PFSK-1 (cell line): ENCODE results near the gene PRDM16.

Experiments
- FOXP2 ChIP-seq: optimal IDR thresholded peaks from 2 replicates; pipeline ENCODE3; 2011; ENCODE audit warnings: borderline replicate concordance, control low read depth, inconsistent platforms; ENCODE audit not compliant: insufficient read depth; ENCODE audit errors: extremely low read length, extremely low read depth
- POLR2AphosphoS5 ChIP-seq: IDR thresholded peaks from 2 replicates; pipeline ENCODE4 v1.6.1; 2012; ENCODE audit warnings: low read depth, mild to moderate bottlenecking, control low read depth, low read length, moderate library complexity
- SIN3A ChIP-seq: IDR thresholded peaks from 2 replicates; pipeline ENCODE4 v1.6.1; 2012; ENCODE audit warnings: mild to moderate bottlenecking, low read length, moderate library complexity, borderline replicate concordance; ENCODE audit not compliant: insufficient read depth
- TAF1 ChIP-seq: IDR thresholded peaks from 2 replicates; pipeline ENCODE4 v1.6.1; 2012; ENCODE audit warnings: low read length, control low read depth, borderline replicate concordance; ENCODE audit not compliant: insufficient read depth
- TF ChIP-seq, protein P1 (sequence below), 2 experiments: IDR thresholded peaks; 2 replicates each; pipeline versions ENCODE4 v1.6.1 to v1.8.0; 2011 to 2012; ENCODE audit warnings: low read depth in 2 of 2, low read length in 2 of 2, control low read depth in 1 of 2, inconsistent platforms in 1 of 2, mild to moderate bottlenecking in 1 of 2, moderate library complexity in 1 of 2; ENCODE audit not compliant: insufficient read depth in 1 of 2

Gene PRDM16

DNA sequence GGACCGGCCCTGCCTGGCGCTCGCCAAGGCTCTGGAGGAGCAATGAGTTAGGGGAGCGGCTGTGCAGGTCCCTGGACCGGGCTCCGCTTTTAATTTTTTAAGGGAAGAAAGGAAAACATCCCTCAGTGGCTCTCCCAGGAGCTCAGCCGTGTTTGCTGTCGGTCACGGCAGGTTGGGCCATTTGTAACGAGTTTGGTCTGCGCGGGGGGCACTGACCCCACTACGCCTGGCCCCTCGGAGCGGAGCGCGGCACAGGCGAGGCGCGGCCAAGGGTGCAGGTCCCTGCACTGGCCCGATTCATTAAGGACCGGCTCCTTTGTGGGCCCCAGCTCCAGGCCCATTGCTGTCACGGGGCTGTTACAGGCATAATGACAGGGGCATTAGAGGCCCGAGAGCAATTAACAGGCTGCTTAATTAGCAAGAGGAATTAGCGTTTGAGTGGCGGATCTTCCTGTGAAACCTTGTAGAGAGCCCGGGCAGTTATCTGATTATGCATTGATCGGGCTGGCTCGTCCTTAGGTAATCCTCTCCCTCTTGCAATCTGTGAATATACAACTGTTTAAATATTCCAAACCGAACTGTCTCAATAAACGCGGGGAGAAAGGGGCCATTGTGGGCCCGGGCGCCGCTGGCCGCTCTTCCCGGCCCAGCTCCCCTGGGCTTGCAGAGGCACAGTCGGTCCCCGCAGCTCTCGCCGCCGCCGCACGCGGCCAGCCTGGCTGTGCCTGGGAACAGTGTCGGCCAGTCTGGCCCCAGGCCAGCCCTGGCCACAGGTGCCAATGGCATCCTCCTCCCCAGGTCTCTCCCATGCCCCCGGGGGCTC lies 56.8 kb downstream of the PRDM16 start:
- TF ChIP-seq FOXP2 (no peak), SIN3A (no peak), POLR2AphosphoS5 (no peak), TAF1 (no peak)
- TF ChIP-seq, protein P1, sequence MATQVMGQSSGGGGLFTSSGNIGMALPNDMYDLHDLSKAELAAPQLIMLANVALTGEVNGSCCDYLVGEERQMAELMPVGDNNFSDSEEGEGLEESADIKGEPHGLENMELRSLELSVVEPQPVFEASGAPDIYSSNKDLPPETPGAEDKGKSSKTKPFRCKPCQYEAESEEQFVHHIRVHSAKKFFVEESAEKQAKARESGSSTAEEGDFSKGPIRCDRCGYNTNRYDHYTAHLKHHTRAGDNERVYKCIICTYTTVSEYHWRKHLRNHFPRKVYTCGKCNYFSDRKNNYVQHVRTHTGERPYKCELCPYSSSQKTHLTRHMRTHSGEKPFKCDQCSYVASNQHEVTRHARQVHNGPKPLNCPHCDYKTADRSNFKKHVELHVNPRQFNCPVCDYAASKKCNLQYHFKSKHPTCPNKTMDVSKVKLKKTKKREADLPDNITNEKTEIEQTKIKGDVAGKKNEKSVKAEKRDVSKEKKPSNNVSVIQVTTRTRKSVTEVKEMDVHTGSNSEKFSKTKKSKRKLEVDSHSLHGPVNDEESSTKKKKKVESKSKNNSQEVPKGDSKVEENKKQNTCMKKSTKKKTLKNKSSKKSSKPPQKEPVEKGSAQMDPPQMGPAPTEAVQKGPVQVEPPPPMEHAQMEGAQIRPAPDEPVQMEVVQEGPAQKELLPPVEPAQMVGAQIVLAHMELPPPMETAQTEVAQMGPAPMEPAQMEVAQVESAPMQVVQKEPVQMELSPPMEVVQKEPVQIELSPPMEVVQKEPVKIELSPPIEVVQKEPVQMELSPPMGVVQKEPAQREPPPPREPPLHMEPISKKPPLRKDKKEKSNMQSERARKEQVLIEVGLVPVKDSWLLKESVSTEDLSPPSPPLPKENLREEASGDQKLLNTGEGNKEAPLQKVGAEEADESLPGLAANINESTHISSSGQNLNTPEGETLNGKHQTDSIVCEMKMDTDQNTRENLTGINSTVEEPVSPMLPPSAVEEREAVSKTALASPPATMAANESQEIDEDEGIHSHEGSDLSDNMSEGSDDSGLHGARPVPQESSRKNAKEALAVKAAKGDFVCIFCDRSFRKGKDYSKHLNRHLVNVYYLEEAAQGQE (IDR thresholded peaks at IDR 0.05; ENCODE audit: insufficient read depth in 1 of 2, low read depth in 2 of 2, low read length in 2 of 2): no peak

DNA sequence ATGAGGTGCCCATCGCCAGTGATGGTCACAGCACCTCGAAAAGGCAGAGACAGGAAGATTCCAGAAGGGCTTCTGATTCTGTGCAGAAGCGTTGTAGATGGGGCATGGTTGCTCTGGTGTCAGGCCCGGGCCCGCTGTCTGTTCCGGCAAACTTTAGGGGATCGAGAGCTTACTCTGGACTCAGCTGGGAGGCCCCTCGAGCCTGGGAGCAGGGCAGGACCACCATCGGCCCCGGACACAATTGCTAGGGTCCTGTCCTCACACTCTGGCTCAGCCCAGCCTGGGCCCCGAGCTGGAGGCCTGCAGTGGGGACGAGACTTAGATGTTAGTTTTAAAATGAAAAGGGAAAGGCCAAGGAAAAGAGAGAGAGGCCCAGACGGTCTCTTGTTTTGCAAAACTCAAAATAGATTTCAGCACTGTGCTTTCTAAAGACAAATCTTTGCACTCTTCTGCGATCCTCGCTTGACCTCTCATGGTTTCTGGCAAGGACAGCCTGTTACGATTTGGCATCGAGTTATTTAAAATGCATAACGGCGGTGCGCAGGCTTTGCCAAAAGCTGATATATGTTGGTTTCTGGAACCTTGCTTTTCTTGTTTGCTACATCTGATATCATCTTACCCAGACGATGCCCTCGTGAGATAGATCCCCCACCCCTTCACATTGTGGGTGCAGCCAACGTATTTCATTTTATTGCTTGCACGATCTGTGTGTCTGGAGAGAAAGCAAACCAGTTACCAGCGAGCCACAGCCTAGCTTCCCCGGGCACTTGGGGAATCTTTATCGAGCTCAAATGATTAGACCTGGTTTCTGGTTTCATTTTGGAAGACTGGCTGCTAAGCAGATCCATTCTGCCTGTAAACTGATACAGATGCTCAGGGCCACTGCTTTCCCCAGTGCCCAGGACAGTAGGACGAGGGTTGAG lies 58.0 kb downstream of the PRDM16 start:
- TF ChIP-seq SIN3A (no peak), TAF1 (no peak), FOXP2 (no peak), POLR2AphosphoS5 (no peak)
- TF ChIP-seq, protein P1 (IDR thresholded peaks at IDR 0.05; ENCODE audit: insufficient read depth in 1 of 2, low read depth in 2 of 2, low read length in 2 of 2): no peak

DNA sequence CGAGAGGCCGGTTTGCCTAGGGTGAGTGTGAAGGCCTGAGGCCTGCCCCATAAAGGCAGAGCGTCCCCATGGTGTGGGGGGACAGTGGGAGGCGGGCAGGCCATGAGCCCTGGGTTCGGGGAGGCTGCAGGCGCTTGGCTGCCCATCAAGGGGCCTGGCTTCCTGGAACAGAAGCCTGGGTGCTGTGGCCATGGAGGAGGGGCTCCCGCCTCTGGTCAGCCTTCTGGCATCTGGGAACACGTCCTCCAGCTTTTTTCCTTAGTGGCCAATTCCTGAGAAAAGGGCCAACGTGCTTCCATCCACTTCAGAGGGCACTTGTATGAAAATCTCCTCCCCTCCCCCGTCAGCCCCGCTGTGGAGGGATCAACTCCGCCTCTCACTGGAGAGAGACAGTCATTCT lies 58.7 kb downstream of the PRDM16 start:
- TF ChIP-seq FOXP2: no peak
- TF ChIP-seq SIN3A: no peak
- TF ChIP-seq, protein P1 (IDR thresholded peaks at IDR 0.05; ENCODE audit: insufficient read depth in 1 of 2, low read depth in 2 of 2, low read length in 2 of 2): no peak
- TF ChIP-seq POLR2AphosphoS5: no peak
- no peak for TF ChIP-seq TAF1

DNA sequence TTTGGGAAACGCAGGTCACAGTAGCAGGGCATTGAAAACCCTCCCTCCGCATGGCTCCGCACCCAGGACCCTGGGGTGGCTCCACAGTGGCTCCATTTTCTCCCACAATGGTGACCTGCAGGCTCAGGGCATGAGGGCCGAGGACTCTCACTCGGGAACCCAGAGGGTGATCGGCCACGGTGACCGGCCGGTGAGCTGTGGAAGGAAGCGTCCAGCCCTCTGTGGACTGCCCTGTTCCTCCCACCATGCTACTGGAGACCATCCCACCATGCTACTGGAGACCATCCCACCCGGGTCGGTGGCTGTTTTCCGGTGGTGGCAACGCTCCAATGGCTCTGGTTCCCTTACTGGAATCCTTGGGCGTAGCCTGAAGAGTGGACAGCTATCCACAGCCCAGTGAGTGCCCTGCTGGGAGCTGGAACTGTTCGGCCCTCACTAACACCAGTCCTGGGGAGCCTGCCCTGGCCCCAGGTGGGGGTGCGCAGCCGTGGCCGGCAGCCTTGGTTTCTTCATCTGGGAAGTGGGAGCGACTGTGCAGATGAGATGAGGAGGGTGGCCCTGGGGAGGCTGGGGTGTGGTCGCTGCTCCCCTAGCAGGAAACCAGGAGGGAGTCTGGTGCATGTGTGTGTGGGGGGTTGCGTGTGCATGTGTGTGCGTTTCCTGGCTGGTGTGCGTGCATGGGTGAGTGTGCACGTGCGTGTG lies 59.6 kb downstream of the PRDM16 start:
- TF ChIP-seq SIN3A (no peak), FOXP2 (no peak), POLR2AphosphoS5 (no peak), TAF1 (no peak)
- TF ChIP-seq, protein P1 (IDR thresholded peaks at IDR 0.05; ENCODE audit: insufficient read depth in 1 of 2, low read depth in 2 of 2, low read length in 2 of 2): no peak
